Cardiac muscle cell (in vitro differentiated cells and primary cell): ENCODE data around the gene CCR1. TPM values are rescaled to one million over a fixed set of nuclear protein-coding genes. Genes with fewer than 3 reads are reported as not detected.

ENCODE experiments used
- DNase-seq, 2 donors: peaks; one replicate each; pipeline versions ENCODE4 v3.0.0 to v3.0.0-alpha.2; 2010 to 2017; ENCODE audit warnings: low read depth in 1 of 2, low spot score in 1 of 2
- H3K27ac ChIP-seq: fragments of 200-600 bp; sonication (generic); 2 replicates; pipeline ENCODE4 v1.5.1; 2016
- H3K27me3 ChIP-seq: fragments of 200-600 bp; sonication (generic); 2 replicates; pipeline ENCODE4 v1.6.0; 2016; ENCODE audit warnings: control low read depth
- H3K36me3 ChIP-seq: fragments of 200-600 bp; sonication (generic); 2 replicates; pipeline ENCODE4 v1.5.1; 2016; ENCODE audit warnings: control low read depth
- H3K4me1 ChIP-seq: fragments of 200-600 bp; sonication (generic); 2 replicates; pipeline ENCODE4 v1.8.1; 2017; ENCODE audit warnings: low read depth, mild to moderate bottlenecking, mixed run types
- H3K4me3 ChIP-seq: fragments of 200-600 bp; sonication (generic); 2 replicates; pipeline ENCODE4 v1.5.1; 2016; ENCODE audit warnings: mild to moderate bottlenecking
- H3K9me3 ChIP-seq: fragments of 200-600 bp; sonication (generic); 2 replicates; pipeline ENCODE4 v1.5.1; 2017; ENCODE audit warnings: low read depth, mild to moderate bottlenecking, control low read depth
- polyA plus RNA-seq: library from polyadenylated mRNA; unstranded; fragments of >200 nt; fragmentation: Nextera tagmentation; extraction: Ambion mirVana; gene quantifications from 2 replicates; pipeline ENCODE4 v1.2.1, GENCODE V29; 2016
- total RNA-seq: library from RNA; depleted of rRNA; stranded (reverse); fragments of >200 nt; gene quantifications from 2 replicates; pipeline ENCODE4 v1.2.3, GENCODE V29; 2016
- TF ChIP-seq, protein P1 (sequence below): IDR thresholded peaks from 2 replicates; pipeline ENCODE4 v1.5.1; 2012; ENCODE audit warnings: low read depth, mild to moderate bottlenecking, low read length

Gene CCR1
- total and polyA plus RNA-seq, 2 experiments from 2014 or later: not detected

DNA sequence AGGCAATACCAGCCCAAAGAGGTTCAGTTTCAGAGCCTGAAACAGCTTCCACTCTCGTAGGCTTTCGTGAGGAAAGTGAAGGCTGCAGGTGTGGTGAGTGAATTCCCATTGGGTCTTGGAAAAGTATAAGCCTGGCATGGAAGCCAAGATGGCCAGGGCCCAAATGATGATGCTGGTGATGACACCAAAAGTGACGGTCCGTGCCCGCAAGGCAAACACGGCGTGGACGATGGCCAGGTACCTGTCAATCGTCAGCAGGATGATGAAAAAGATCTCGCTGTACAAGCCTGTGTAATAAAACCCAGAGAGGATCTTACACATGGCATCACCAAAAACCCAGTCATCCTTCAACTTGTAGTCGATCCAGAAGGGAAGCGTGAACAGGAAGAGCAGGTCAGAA is 4.4 kb downstream of the CCR1 start:
- no peaks in the 10 kb centered on the region for H3K9me3 ChIP-seq

DNA sequence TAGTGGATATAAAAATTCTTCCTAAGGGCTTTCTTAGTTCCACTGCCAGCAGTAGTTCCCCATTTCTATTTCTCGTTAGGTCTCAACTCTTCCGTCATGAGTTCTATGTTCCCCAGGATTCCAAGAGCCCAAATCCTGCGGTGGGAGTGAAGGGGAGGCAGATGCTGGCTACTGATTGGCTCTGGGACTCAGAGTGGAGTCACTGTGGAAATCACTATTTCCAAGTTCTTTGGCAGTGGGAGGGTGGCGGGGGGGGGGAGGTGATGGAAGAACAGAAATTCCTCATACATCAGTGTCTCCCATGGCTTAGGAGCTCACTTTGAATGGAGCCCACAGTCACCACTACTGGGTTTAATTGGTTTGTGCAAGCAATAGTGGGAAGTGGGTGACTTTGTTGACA is 5.6 kb downstream of the CCR1 start:
- Histone ChIP-seq H3K9me3 (no peaks in the 10 kb centered on the region), H3K27me3 (no peaks in the 10 kb centered on the region), H3K4me1 (no peaks in the 10 kb centered on the region), H3K4me3 (no peak overlapping the region), H3K27ac (no peak overlapping the region), H3K36me3 (no peaks in the 10 kb centered on the region)
- no peak for DNase-seq
- TF ChIP-seq, protein P1, sequence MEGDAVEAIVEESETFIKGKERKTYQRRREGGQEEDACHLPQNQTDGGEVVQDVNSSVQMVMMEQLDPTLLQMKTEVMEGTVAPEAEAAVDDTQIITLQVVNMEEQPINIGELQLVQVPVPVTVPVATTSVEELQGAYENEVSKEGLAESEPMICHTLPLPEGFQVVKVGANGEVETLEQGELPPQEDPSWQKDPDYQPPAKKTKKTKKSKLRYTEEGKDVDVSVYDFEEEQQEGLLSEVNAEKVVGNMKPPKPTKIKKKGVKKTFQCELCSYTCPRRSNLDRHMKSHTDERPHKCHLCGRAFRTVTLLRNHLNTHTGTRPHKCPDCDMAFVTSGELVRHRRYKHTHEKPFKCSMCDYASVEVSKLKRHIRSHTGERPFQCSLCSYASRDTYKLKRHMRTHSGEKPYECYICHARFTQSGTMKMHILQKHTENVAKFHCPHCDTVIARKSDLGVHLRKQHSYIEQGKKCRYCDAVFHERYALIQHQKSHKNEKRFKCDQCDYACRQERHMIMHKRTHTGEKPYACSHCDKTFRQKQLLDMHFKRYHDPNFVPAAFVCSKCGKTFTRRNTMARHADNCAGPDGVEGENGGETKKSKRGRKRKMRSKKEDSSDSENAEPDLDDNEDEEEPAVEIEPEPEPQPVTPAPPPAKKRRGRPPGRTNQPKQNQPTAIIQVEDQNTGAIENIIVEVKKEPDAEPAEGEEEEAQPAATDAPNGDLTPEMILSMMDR: no peak

More for the DNA sequence above, 4.4 kb downstream of the CCR1 start:
- Histone ChIP-seq H3K27ac (no peak overlapping the region), H3K36me3 (no peaks in the 10 kb centered on the region), H3K4me3 (no peak overlapping the region), H3K4me1 (peaks cover 5% of the 10 kb centered on the region), H3K27me3 (no peaks in the 10 kb centered on the region)
- DNase-seq: no peak
- TF ChIP-seq, protein P1: no peak

DNA sequence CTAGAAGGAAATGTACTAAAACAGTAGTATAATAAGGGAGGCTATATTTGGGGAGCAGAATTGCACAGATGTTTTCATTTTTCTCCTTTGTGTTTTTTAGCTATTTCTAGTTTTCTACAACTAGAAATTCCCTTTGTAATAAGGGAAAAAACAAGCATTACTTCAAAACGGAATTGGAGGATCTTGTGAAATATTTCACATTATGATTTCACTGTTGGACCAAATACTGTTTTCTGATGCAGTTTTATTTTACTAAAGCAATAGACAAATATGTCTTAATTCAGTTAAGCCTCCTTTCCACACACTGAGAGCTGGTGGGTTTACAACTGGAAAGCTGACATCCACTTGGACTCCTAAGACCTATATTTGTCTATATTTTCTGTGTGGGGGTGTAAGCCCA is 7.3 kb downstream of the CCR1 start:
- H3K27me3 ChIP-seq: no peaks in the 10 kb centered on the region
- H3K4me1 ChIP-seq: no peaks in the 10 kb centered on the region
- H3K4me3 ChIP-seq: no peak overlapping the region
- no peak for DNase-seq
- H3K9me3 ChIP-seq: no peaks in the 10 kb centered on the region
- H3K27ac ChIP-seq: no peak overlapping the region
- TF ChIP-seq, protein P1: no peak
- H3K36me3 ChIP-seq: no peaks in the 10 kb centered on the region

DNA sequence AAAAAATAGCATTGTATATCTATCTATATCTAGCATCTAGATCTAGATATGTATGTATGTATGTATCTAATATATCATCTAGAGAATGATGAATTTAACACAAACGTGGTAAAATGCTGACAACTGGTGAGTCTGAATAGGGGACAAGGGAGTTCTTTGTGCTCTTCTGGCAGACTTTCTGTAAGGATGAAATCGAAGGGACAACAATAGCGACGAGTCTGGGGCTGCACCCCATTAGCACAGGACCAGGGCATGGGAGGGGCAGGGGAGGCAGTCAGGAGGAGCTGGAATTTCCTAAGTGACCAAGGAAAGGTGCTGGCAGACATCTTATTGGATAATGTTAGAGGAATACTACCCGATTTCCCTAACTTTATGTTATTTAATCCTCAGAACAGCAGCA is 7.9 kb downstream of the CCR1 start:
- no peak overlapping the region for H3K4me3 ChIP-seq
- H3K27ac ChIP-seq: no peak overlapping the region
- no peaks in the 10 kb centered on the region for H3K36me3 ChIP-seq
- H3K4me1 ChIP-seq: no peaks in the 10 kb centered on the region
- TF ChIP-seq, protein P1: no peak
- no peaks in the 10 kb centered on the region for H3K9me3 ChIP-seq
- no peaks in the 10 kb centered on the region for H3K27me3 ChIP-seq
- no peak for DNase-seq

DNA sequence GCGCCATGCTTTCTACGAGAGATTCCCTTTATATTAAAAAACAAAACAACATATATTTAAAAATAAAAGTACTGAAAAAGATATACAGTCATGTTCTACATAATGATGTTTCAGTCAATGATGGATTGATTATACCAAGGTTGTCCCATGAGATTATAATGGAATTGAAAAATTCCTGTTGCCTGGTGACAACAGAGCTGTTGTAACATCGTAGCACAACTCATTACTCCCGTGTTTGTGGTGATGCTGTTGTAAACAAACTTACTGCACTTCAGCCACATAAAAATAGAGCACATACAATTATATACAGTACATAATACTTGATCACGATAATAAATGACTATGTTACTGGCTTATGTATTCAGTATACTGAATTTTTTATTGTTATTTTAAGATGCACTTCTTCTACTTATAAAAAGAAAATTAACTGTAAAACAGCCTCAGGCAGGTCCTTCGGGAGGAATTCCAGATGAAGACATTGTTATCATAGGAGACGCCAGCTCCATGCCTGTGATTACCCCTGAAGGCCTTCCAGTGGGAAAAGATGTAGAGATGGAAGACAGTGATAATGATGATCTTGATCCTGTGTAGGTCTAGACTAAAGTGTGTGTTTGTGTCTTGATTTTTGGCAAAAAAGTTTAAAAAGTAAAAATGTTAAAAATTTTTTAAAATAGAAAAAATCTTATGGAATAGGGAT is 11.7 kb downstream of the CCR1 start:
- no peaks in the 10 kb centered on the region for H3K4me1 ChIP-seq
- no peak overlapping the region for H3K4me3 ChIP-seq
- H3K9me3 ChIP-seq: no peaks in the 10 kb centered on the region
- no peak overlapping the region for H3K27ac ChIP-seq
- H3K27me3 ChIP-seq: no peaks in the 10 kb centered on the region
- TF ChIP-seq, protein P1: no peak
- DNase-seq: no peak
- no peaks in the 10 kb centered on the region for H3K36me3 ChIP-seq
